GM19099 (cell line): Measurements from ENCODE around the gene PWP1.

Experiments
- POLR2A ChIP-seq: IDR thresholded peaks from 3 replicates; pipeline ENCODE4 v1.6.1; 2011; ENCODE audit warnings: low read depth; ENCODE audit not compliant: insufficient read length; ENCODE audit errors: extremely low read depth

PWP1 gene

DNA sequence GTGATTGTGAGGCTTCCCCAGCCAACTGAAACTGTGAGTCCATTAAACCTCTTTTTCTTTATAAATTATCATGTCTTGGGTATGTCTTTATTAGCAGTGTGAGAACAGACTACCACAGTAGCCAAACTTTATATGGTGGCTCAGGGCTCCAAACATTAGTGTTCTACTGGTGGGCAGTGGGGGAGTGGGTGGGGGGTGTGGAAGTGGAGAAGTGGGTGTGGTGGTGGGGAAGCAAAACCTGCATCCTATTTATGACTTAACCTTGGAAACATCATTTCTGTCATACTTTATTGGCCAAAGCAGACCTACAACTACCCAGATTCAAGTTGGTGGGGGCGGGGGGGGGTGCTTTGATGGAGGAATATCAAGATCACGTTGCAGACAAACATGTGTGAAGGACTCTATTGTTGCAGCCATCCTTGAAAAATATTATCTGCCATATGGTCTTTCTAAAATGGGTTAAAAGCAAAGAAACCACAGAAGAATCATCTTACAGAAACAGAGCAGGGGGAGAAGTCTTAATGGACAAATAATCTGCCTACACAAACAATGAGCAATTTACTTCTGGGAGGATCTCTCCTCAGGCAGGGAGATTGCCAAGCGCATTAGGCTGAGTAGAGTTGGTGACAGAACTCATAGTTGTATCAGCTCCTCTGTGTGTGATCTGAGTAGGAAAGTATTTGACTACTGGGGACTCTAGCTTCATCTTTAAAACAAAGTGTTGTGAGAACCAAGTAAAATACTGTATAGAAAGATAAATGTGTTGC lies 1.4 kb upstream of the PWP1 start:
- TF ChIP-seq POLR2A: no peak

DNA sequence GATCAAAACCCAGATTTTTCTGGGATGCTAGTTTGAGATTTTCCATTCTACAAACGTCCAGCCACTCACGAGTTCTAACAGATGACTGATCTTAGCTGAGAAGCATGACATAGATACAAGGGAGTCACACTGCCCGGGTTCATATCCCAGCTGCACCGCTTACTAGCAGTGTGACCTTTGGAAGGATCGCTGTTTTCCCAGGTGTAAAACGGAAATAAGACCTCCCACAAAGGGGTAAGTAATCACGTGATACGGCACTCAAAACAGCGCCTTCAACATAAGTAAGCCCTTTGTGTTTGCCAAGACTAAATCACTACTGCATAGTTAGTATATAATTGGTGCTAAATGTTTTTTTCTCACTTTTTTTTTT lies 624 bp upstream of the PWP1 start:
- TF ChIP-seq POLR2A: no peak

DNA sequence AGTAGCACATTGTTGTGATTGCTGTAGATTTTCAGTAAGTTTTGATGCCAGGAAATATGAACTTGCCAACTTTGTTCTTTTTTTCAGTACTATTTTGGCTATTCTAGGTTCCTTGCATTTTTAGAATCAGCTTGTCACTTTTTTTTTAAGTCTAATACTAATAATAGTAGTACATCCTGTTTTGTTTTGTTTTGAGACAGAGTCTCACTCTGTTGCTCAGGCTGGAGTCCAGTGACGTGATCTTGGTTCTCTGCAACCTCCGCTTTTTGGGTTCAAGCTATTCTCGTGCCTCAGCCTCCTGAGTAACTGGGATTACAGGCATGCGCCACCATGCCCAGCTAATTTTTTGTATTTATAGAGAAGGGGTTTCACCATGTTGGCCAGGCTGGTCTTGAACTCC lies 16.5 kb downstream of the PWP1 start:
- no peak for TF ChIP-seq POLR2A

DNA sequence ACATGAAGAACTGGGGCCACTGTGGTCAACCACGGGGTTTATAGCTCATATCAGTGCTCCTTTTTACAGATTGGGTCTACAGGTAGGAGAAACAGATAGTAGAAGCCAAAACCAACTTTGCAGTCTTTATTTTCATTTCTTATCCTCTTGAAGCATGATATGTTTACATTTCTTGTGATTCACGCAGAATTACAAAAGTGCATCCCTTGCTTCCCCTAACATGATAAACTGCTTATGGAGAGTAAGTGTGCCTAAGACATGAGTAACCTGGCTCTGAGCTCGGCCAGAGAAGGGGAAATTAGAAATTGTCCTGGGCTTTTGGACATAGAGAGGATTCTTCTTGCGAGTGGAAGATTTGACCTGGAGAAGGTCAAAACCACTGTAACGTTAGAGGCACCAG lies 18.4 kb downstream of the PWP1 start:
- TF ChIP-seq POLR2A: no peak

DNA sequence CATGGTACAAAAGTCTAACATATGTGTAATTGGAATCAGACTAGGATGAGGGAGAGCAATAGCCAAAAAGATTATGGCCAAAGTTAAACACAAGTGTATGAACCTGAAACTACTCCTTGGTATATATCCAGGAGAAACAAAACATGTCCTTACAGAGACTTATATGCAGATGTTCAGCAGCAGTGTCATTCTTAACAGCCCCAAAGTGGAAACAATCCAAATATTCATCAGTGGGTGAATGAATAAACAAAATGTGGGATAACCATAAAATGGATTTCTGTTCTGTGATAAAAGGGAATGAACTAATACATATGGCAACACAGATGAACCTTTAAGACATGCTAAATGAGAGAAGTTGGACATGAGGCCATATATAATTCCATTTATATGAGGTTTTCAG lies 30.2 kb downstream of the PWP1 start:
- TF ChIP-seq POLR2A: no peak

DNA sequence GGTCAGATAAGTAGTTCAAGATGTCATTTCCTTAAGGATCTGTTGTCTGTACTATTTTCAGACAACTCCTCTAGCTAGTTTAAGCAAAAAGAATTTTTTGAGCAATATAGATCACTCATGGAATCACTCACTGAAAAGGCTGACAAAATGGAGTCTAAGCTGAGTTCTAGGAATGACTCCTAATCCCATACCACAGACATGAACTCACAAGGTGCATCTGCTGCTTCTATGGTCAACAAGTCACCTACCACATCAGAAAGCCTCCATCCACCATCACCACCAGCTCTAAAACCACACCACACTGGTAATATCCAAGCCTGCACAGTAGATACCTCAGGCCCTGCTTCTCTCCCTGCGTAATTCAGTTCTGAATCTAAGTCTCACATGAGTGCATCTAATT lies 33.0 kb downstream of the PWP1 start:
- no peak for TF ChIP-seq POLR2A

- no peak for TF ChIP-seq POLR2A
These were observed 45.2 kb downstream of the PWP1 start for GRCh38 chr12:107730618-107731341.

DNA sequence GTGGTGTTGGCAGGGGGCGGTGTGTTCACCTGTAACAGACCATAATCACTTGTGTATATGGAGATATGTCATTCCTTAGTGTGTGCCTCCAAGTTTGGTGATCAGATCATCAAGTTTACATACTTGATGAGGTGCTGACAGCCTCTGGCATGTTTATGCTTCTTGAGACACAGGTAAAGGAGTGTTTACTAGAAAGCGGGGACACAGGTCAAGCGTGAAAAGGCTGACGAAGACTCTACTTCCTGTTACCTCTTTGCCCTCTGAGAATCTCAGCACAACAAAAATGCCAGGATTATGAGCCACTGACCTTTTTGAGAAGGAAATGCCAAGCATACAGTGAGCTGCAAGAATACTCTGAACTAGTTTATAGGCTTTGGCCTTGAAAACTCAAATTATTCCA lies 45.8 kb downstream of the PWP1 start:
- TF ChIP-seq POLR2A: no peak

DNA sequence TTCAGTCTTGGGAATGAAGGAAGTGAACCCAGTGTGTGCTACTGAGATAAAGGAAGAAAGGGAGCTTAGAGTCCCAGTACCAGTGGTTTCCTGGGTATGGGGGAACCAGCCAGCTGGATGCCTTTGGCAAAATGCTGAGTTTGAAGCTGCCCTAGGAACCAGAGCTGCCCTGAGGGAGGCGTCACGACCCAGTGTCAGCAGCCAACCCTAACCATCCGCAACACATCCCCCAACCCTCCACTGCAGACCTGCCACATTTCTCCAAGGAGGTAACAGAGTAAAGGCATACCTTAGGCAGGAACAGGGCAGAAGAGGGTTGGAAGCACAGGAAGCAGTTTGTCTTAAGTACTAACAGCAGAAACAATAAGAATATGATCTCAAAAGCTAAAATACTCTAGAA lies 46.8 kb downstream of the PWP1 start:
- TF ChIP-seq POLR2A: no peak

DNA sequence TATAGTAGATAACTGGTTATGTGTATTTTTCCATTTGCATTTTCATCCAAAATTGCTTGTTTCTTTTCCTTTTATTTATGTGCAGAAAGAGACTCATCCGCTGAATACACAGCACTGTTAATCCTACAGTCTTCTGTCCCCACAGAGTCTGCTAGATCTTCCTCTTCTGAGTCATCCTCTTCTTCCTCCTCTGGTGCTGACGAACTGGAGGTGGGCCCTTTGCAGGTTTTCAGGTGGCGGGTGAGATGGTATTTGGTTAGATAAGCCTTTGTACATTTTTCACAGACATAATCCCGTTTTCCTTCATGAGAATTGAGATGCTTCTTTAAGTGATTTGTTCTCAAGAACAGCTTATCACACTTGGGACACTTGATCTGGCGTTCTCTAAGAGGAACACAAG lies 48.5 kb downstream of the PWP1 start:
- TF ChIP-seq POLR2A: no peak

GRCh38 chr12:107735763-107736162 lies 50.2 kb downstream of the PWP1 start:
- TF ChIP-seq POLR2A: no peak

DNA sequence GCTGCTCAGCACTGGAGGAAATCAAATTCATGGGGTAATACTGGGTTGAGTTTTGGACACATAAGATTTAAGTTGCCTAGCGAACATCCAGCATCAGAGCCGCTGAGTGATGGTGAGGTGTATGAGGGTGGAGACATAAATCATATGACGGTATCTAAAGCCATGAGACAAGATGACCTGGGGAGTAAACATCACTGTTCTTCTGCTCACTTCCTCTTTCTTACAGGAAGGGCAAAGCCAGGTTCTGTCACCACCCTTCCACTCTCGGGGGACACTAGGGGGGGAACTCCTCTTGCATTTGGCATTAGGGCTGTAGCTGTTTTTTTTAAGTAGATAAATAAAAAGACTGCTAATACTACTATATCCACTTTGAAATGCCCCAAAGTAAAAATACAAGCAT lies 51.3 kb downstream of the PWP1 start:
- no peak for TF ChIP-seq POLR2A

GRCh38 chr12:107748472-107748871 lies 62.9 kb downstream of the PWP1 start:
- TF ChIP-seq POLR2A: no peak

DNA sequence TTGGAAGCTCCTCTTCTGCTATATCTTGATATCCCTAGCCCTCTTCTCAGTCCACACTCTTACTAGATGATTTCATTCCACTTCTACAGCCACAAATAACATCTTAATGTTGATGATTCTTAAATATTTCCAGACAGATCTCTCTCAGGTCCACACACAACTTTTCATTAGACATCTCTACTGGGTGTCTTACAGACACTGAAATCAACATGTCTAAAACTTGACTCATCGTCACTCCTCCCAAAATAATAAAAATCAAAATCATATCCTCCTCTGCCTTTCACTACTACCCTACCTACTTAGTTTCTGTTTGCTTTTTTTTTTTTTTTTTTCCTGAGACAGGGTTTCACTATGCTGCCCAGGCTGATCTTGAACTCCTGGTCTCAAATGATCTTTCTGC lies 63.5 kb downstream of the PWP1 start:
- TF ChIP-seq POLR2A: no peak

DNA sequence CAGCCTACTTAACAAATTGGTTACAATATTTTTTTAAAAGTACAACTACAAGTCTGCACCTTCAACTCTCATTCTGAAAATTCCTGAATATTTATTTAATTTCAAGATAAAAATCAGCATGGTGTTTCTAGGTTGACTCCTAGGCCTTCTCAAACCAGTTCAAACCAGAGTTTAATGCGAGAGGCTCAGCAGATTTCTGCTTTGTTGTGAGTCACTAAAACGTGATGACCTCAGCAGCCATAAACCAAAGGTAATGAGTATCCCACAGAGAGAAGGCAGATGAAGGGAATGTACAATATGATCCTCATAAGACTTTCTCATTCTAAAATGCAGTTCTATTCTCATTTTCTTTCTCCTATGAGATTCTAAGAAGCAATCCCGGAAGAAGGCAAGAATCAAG lies 73.8 kb downstream of the PWP1 start:
- TF ChIP-seq POLR2A: no peak

GRCh38 chr12:107760207-107760808 lies 74.7 kb downstream of the PWP1 start:
- TF ChIP-seq POLR2A: no peak
